HEK293 (cell line): ENCODE data around the gene ASB6.

ENCODE experiments used
- CTCF ChIA-PET: fragments of 350-600 bp; formaldehyde crosslinking; extraction: SDS; loops from one replicate; lab custom pipeline; 2021; ENCODE audit warnings: antibody characterized with exemption; lab: Yijun Ruan, JAX
- POLR2A ChIA-PET: fragments of 300-600 bp; formaldehyde crosslinking; extraction: SDS; loops from one replicate; lab custom pipeline; 2020; ENCODE audit warnings: antibody characterized with exemption, inconsistent platforms; lab: Yijun Ruan, JAX
- H3K27ac ChIP-seq: fragments of 200-500 bp; sonication (Bioruptor generic); 2 replicates; pipeline ENCODE4 v1.5.1; 2014; ENCODE audit warnings: low read depth, low read length, control low read depth, inconsistent platforms; ENCODE audit errors: extremely low read depth
- H3K36me3 ChIP-seq, 2 experiments: fragments of 200-500 bp in 1 of 2; sonication (Bioruptor generic) in 1 of 2; 1 replicate in 1 of 2; 2 replicates in 1 of 2; pipeline ENCODE4 v1.5.1; 2014 to 2017; ENCODE audit warnings: inconsistent platforms in 2 of 2, low read length in 2 of 2; ENCODE audit not compliant: control insufficient read depth in 2 of 2, insufficient read depth in 1 of 2
- H3K4me1 ChIP-seq: fragments of 200-500 bp; sonication (Bioruptor generic); 2 replicates; pipeline ENCODE4 v1.5.1; 2014; ENCODE audit warnings: mild to moderate bottlenecking, low read length, inconsistent platforms; ENCODE audit not compliant: control insufficient read depth, insufficient read depth
- H3K4me3 ChIP-seq: 2 replicates; pipeline ENCODE4 v1.5.1; 2011; ENCODE audit warnings: low read depth, mild to moderate bottlenecking, control low read depth, low read length, moderate library complexity
- H3K9me3 ChIP-seq: fragments of 200-500 bp; sonication (Bioruptor generic); 2 replicates; pipeline ENCODE4 v1.5.1; 2014; ENCODE audit warnings: low read depth, low read length, inconsistent platforms; ENCODE audit not compliant: control insufficient read depth, insufficient read depth
- HOXA7 ChIP-seq: sonication (generic); formaldehyde crosslinking; IDR thresholded peaks from 2 replicates; pipeline ENCODE4 v1.8.1; 2022; ENCODE audit warnings: missing genetic modification reagents, borderline replicate concordance
- KLF9 ChIP-seq: fragments of 450-650 bp; formaldehyde crosslinking; IDR thresholded peaks from 2 replicates; pipeline ENCODE4 v1.5.1; 2016; ENCODE audit warnings: missing biosample characterization, missing genetic modification characterization, low read depth
- SCRT2 ChIP-seq: fragments of 450-650 bp; formaldehyde crosslinking; IDR thresholded peaks from 2 replicates; pipeline ENCODE4 v1.5.1; 2016; ENCODE audit warnings: missing biosample characterization, missing genetic modification characterization
- ZBTB17 ChIP-seq: fragments of 450-650 bp; formaldehyde crosslinking; IDR thresholded peaks from 2 replicates; pipeline ENCODE4 v1.5.1; 2016; ENCODE audit warnings: missing biosample characterization, missing genetic modification characterization
- ZBTB48 ChIP-seq: fragments of 450-650 bp; formaldehyde crosslinking; IDR thresholded peaks from 2 replicates; pipeline ENCODE4 v1.5.1; 2016; ENCODE audit warnings: missing biosample characterization, missing genetic modification characterization
- ZFP3 ChIP-seq: fragments of 450-650 bp; formaldehyde crosslinking; IDR thresholded peaks from 2 replicates; pipeline ENCODE4 v1.5.1; 2016; ENCODE audit warnings: low read depth, missing biosample characterization, missing genetic modification characterization
- ZIC2 ChIP-seq: fragments of 450-650 bp; formaldehyde crosslinking; IDR thresholded peaks from 2 replicates; pipeline ENCODE4 v1.5.1; 2016; ENCODE audit warnings: missing biosample characterization, missing genetic modification characterization
- ZNF174 ChIP-seq: fragments of 450-650 bp; formaldehyde crosslinking; IDR thresholded peaks from 2 replicates; pipeline ENCODE4 v1.5.0; 2017; ENCODE audit warnings: missing biosample characterization, mild to moderate bottlenecking, missing genetic modification characterization
- ZNF214 ChIP-seq: fragments of 450-650 bp; formaldehyde crosslinking; IDR thresholded peaks from 2 replicates; pipeline ENCODE4 v1.5.1; 2017; ENCODE audit warnings: missing biosample characterization, mild to moderate bottlenecking, missing genetic modification characterization, borderline replicate concordance
- ZNF776 ChIP-seq: fragments of 450-650 bp; formaldehyde crosslinking; IDR thresholded peaks from 2 replicates; pipeline ENCODE4 v1.5.0; 2017; ENCODE audit warnings: missing biosample characterization, missing genetic modification characterization, borderline replicate concordance
- ZNF830 ChIP-seq: fragments of 450-650 bp; IDR thresholded peaks from 2 replicates; pipeline ENCODE4 v1.5.0; 2018; ENCODE audit warnings: missing biosample characterization, missing genetic modification characterization, low read depth, mild to moderate bottlenecking, moderate library complexity
- ZSCAN23 ChIP-seq: fragments of 450-650 bp; formaldehyde crosslinking; IDR thresholded peaks from 2 replicates; pipeline ENCODE4 v1.5.1; 2016; ENCODE audit warnings: missing biosample characterization, missing genetic modification characterization
- TF ChIP-seq, protein P1 (sequence below): fragments of 450-650 bp; formaldehyde crosslinking; IDR thresholded peaks from 2 replicates; pipeline ENCODE4 v1.5.1; 2016; ENCODE audit warnings: missing biosample characterization, missing genetic modification characterization
- TF ChIP-seq, protein P2 (sequence below): fragments of 450-650 bp; formaldehyde crosslinking; IDR thresholded peaks from 2 replicates; pipeline ENCODE4 v1.5.1; 2016; ENCODE audit warnings: missing biosample characterization, missing genetic modification characterization, borderline replicate concordance
- TF ChIP-seq, protein P3 (sequence below): fragments of 450-650 bp; formaldehyde crosslinking; IDR thresholded peaks from 2 replicates; pipeline ENCODE4 v1.5.1; 2016; ENCODE audit warnings: missing biosample characterization, missing genetic modification characterization
- TF ChIP-seq, protein P4 (sequence below): fragments of 450-650 bp; formaldehyde crosslinking; IDR thresholded peaks from 2 replicates; pipeline ENCODE4 v1.5.1; 2016; ENCODE audit warnings: missing biosample characterization, missing genetic modification characterization
- TF ChIP-seq, protein P5 (sequence below): fragments of 450-650 bp; formaldehyde crosslinking; IDR thresholded peaks from 2 replicates; pipeline ENCODE4 v1.5.1; 2017; ENCODE audit warnings: missing biosample characterization, missing genetic modification characterization
- TF ChIP-seq, protein P6 (sequence below): fragments of 450-650 bp; formaldehyde crosslinking; IDR thresholded peaks from 2 replicates; pipeline ENCODE4 v1.5.1; 2016; ENCODE audit warnings: missing biosample characterization, missing genetic modification characterization

ASB6 gene

DNA sequence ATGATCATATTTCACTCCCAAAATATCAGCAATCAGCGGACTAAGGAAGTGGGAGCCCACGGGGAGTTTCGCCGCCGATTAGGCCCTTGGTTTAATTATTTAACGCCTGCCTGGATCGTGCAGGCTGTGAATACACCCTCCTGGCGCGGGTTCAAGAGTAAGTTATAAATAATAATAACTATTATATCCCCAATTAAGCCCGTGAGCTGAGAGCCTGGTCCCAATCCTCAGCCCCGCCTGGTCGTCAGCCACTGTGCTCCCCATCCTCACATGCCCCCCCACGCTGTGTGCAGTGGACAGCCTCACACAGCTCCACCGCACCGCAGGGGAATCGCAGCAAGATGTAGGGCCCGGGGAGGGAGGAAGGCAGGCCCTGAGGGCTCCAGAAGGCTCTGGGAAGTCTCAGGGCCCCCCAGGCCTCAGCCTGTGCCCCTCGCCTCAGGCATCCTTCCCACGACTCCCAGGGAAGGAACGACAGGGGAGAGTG lies 12.6 kb upstream of the ASB6 start (continued):
- TF ChIP-seq, protein P1, sequence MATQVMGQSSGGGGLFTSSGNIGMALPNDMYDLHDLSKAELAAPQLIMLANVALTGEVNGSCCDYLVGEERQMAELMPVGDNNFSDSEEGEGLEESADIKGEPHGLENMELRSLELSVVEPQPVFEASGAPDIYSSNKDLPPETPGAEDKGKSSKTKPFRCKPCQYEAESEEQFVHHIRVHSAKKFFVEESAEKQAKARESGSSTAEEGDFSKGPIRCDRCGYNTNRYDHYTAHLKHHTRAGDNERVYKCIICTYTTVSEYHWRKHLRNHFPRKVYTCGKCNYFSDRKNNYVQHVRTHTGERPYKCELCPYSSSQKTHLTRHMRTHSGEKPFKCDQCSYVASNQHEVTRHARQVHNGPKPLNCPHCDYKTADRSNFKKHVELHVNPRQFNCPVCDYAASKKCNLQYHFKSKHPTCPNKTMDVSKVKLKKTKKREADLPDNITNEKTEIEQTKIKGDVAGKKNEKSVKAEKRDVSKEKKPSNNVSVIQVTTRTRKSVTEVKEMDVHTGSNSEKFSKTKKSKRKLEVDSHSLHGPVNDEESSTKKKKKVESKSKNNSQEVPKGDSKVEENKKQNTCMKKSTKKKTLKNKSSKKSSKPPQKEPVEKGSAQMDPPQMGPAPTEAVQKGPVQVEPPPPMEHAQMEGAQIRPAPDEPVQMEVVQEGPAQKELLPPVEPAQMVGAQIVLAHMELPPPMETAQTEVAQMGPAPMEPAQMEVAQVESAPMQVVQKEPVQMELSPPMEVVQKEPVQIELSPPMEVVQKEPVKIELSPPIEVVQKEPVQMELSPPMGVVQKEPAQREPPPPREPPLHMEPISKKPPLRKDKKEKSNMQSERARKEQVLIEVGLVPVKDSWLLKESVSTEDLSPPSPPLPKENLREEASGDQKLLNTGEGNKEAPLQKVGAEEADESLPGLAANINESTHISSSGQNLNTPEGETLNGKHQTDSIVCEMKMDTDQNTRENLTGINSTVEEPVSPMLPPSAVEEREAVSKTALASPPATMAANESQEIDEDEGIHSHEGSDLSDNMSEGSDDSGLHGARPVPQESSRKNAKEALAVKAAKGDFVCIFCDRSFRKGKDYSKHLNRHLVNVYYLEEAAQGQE (tag by site-specific recombination): no peak
- TF ChIP-seq, protein P2, sequence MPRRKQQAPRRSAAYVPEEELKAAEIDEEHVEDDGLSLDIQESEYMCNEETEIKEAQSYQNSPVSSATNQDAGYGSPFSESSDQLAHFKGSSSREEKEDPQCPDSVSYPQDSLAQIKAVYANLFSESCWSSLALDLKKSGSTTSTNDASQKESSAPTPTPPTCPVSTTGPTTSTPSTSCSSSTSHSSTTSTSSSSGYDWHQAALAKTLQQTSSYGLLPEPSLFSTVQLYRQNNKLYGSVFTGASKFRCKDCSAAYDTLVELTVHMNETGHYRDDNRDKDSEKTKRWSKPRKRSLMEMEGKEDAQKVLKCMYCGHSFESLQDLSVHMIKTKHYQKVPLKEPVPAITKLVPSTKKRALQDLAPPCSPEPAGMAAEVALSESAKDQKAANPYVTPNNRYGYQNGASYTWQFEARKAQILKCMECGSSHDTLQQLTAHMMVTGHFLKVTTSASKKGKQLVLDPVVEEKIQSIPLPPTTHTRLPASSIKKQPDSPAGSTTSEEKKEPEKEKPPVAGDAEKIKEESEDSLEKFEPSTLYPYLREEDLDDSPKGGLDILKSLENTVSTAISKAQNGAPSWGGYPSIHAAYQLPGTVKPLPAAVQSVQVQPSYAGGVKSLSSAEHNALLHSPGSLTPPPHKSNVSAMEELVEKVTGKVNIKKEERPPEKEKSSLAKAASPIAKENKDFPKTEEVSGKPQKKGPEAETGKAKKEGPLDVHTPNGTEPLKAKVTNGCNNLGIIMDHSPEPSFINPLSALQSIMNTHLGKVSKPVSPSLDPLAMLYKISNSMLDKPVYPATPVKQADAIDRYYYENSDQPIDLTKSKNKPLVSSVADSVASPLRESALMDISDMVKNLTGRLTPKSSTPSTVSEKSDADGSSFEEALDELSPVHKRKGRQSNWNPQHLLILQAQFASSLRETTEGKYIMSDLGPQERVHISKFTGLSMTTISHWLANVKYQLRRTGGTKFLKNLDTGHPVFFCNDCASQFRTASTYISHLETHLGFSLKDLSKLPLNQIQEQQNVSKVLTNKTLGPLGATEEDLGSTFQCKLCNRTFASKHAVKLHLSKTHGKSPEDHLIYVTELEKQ (tag by site-specific recombination): no peak
- TF ChIP-seq ZBTB48 (tag by site-specific recombination) (no peak), ZNF214 (tag by site-specific recombination) (no peak), ZNF776 (tag by site-specific recombination) (no peak)
- TF ChIP-seq, protein P3, sequence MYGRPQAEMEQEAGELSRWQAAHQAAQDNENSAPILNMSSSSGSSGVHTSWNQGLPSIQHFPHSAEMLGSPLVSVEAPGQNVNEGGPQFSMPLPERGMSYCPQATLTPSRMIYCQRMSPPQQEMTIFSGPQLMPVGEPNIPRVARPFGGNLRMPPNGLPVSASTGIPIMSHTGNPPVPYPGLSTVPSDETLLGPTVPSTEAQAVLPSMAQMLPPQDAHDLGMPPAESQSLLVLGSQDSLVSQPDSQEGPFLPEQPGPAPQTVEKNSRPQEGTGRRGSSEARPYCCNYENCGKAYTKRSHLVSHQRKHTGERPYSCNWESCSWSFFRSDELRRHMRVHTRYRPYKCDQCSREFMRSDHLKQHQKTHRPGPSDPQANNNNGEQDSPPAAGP (tag by site-specific recombination): no peak
- TF ChIP-seq, protein P4, sequence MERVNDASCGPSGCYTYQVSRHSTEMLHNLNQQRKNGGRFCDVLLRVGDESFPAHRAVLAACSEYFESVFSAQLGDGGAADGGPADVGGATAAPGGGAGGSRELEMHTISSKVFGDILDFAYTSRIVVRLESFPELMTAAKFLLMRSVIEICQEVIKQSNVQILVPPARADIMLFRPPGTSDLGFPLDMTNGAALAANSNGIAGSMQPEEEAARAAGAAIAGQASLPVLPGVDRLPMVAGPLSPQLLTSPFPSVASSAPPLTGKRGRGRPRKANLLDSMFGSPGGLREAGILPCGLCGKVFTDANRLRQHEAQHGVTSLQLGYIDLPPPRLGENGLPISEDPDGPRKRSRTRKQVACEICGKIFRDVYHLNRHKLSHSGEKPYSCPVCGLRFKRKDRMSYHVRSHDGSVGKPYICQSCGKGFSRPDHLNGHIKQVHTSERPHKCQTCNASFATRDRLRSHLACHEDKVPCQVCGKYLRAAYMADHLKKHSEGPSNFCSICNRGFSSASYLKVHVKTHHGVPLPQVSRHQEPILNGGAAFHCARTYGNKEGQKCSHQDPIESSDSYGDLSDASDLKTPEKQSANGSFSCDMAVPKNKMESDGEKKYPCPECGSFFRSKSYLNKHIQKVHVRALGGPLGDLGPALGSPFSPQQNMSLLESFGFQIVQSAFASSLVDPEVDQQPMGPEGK: no peak

DNA sequence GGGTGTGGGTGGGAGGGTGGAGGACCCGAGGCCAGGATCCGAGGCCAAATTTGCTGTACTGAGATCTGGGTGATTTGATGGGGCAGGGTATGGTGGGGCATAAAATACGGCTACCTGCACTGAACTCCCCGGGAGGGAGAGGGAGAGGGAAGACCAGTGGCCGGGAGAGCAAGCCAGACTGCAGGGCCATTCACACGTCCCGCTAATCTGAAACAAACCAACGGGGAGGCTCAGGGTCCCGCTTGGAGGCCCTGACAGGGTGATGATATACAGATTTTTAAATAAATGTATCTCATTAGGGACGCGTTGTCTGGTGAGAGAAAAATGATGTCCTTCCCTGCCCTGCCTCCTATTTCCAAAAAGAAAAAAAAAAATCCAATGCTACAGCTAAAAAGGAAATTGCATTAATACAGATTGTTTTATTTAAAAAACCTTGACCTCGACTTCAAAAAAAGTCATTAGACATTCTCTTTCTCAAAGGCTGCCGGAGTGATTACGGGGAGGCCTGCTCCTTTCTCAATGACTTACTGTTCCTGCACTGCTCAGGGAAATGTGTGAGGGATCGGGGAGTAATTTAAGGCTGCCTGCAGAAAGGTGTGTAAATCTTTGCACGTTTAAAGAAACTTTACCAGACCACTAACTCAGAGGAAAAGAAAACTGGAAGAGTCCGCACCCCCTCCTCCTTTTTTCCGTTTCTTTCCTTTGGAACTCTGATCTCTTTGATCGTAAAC lies 12.0 kb upstream of the ASB6 start:
- H3K4me3 ChIP-seq: no peak overlapping the region
- ChIA-PET POLR2A (no interaction called here), CTCF (interaction anchor here (0.7 to 1.6 kb wide), 4 partner anchors 84 to 514 kb away, joined by 3 to 6 read pairs (median 4); no protein-coding TSS in a partner anchor)
- H3K9me3 ChIP-seq: no peaks in the 10 kb centered on the region
- no peak overlapping the region for H3K27ac ChIP-seq
- TF ChIP-seq ZNF830 (tag by site-specific recombination) (no peak), ZIC2 (tag by site-specific recombination) (peak; percentile 37; the same call in 1 of the 2 replicates), HOXA7 (CRISPR knock-in tag) (no peak), ZFP3 (tag by site-specific recombination) (no peak), ZNF174 (tag by site-specific recombination) (no peak), ZSCAN23 (tag by site-specific recombination) (no peak), ZBTB17 (0 out of 2 replicates have a peak, but pooled peaks have one; percentile 30), SCRT2 (tag by site-specific recombination) (no peak), KLF9 (tag by site-specific recombination) (no peak)
- TF ChIP-seq, protein P5, sequence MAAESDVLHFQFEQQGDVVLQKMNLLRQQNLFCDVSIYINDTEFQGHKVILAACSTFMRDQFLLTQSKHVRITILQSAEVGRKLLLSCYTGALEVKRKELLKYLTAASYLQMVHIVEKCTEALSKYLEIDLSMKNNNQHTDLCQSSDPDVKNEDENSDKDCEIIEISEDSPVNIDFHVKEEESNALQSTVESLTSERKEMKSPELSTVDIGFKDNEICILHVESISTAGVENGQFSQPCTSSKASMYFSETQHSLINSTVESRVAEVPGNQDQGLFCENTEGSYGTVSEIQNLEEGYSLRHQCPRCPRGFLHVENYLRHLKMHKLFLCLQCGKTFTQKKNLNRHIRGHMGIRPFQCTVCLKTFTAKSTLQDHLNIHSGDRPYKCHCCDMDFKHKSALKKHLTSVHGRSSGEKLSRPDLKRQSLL (tag by site-specific recombination): no peak
- TF ChIP-seq, protein P6, sequence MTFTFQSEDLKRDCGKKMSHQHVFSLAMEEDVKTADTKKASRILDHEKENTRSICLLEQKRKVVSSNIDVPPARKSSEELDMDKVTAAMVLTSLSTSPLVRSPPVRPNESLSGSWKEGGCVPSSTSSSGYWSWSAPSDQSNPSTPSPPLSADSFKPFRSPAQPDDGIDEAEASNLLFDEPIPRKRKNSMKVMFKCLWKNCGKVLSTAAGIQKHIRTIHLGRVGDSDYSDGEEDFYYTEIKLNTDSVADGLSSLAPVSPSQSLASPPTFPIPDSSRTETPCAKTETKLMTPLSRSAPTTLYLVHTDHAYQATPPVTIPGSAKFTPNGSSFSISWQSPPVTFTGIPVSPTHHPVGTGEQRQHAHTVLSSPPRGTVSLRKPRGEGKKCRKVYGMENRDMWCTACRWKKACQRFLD: no peak
- no peaks in the 10 kb centered on the region for H3K4me1 ChIP-seq
- H3K36me3 ChIP-seq: no peaks in the 10 kb centered on the region
